SJSA1 (cell line): ENCODE measurements around the gene CTU2. TPM values are rescaled to one million over a fixed set of nuclear protein-coding genes. Genes with fewer than 3 reads are reported as not detected.
"Not testable (repeated sequence)": the region's sequence is repeated elsewhere in the genome, so short reads cannot be mapped to it uniquely, and the experiment has no call there.

Experiments used
- DNase-seq, 2 experiments: peaks; one replicate each; pipeline ENCODE4 v3.0.0-alpha.2; 2015 to 2020; ENCODE audit warnings: low spot score in 2 of 2, low read depth in 1 of 2
- H3K27ac ChIP-seq: fragments of 250-450 bp; sonication (Bioruptor Pico); 2 replicates; pipeline ENCODE4 v1.5.1; 2020; ENCODE audit warnings: mild to moderate bottlenecking, moderate library complexity
- H3K27me3 ChIP-seq: fragments of 250-450 bp; sonication (Bioruptor Pico); replicated peaks from 2 replicates; pipeline ENCODE4 v1.5.1; 2020; ENCODE audit warnings: mild to moderate bottlenecking, moderate library complexity
- H3K36me3 ChIP-seq: fragments of 250-450 bp; sonication (Bioruptor Pico); 2 replicates; pipeline ENCODE4 v1.5.1; 2020; ENCODE audit warnings: mild to moderate bottlenecking
- H3K4me1 ChIP-seq: fragments of 250-450 bp; sonication (Bioruptor Pico); replicated peaks from 2 replicates; pipeline ENCODE4 v1.6.1; 2021; ENCODE audit warnings: mild to moderate bottlenecking
- H3K4me3 ChIP-seq: fragments of 250-450 bp; sonication (Bioruptor Pico); 2 replicates; pipeline ENCODE4 v1.5.1; 2020; ENCODE audit warnings: mild to moderate bottlenecking
- H3K9me3 ChIP-seq: fragments of 250-450 bp; sonication (Bioruptor Pico); replicated peaks from 2 replicates; pipeline ENCODE4 v1.5.1; 2020; ENCODE audit warnings: mild to moderate bottlenecking
- total RNA-seq: library from RNA; depleted of rRNA; stranded (reverse); fragments of >200 nt; shearing (Covaris generic); gene quantifications from 2 replicates; pipeline ENCODE4 v1.2.3, GENCODE V29; 2014; rRNA removed

The CTU2 gene
- 17.9 and 20.4 TPM in 2 replicates for total RNA-seq

DNA sequence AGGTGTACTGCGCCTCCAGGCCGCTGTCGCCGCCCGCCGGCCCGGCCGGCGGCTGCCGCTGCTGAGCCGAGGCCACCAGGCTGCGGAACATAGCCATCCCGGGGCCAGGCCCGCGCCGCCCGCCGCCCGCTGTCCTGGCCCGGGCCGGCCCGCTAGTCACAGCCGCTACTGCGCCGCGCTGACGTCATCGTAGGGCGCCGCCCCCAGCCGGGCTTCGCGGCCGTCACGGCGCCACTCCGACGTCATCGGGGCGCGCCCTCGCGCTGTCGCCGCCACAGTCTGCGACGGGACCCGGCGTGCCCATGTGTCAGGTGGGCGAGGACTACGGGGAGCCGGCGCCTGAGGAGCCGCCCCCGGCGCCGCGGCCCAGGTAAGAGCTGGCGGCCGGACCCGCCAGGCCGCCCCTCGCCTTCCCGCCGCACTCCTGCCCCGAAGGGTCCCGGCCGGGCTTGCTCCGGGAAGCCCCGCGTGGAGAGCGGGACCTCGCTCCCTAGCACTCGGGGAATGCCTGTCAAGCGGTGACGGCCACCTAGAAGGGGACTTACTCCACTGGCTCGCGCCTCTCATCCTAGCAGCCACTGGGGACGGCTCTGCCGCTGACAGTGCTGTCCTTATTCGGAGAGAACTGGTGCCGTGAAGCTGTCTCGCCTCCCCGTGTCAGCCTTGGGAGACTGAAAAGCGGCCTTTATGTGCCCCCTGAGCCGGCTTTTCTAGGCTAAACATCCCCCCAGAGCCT, at the start of gene CTU2, which contains the start of gene RNF166:
TSS of gene CTU2 (plus strand) at position 275 of the 736 bp plus-strand sequence. CDS start at position 303, 28 bp downstream.
TSS of gene RNF166 (minus strand) at position 180 of the 736 bp plus-strand sequence. CDS start at position 97, 83 bp downstream.
- Histone ChIP-seq H3K27me3 (no peaks in the 10 kb centered on the region), H3K9me3 (no peaks in the 10 kb centered on the region), H3K4me1 (peaks cover 36% of the 10 kb centered on the region), H3K4me3 (peak within 1 kb of the TSS; percentile 84), H3K36me3 (peaks cover 38% of the 10 kb centered on the region), H3K27ac (no peak within 1 kb of the TSS)
- peak; percentile 82 to 89 for DNase-seq

DNA sequence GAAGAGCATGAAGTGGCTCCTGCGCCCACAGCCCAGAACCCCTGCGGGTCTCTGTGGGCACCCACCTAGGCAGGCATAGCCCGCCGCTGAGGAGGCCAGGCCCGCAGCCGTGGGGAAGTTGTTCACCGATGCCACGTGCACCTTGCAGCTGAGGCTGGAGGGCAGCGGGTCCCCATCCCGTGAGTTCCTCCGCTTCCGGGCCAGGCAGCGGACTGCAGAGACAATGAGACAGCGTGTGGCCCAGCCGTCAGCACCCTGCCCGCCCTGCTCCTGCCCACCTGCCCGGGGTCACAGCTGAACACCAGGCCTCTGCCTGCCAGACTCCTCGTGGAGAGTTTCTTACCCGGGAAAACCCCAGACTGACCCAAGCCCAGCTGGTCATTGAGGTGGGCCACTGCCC, 48.9 kb upstream of the CTU2 start:
- Histone ChIP-seq H3K9me3 (no peaks in the 10 kb centered on the region), H3K36me3 (peaks cover 14% of the 10 kb centered on the region), H3K4me3 (no peak overlapping the region), H3K4me1 (peaks cover 5% of the 10 kb centered on the region), H3K27me3 (no peaks in the 10 kb centered on the region), H3K27ac (no peak overlapping the region)
- no peak for DNase-seq

DNA sequence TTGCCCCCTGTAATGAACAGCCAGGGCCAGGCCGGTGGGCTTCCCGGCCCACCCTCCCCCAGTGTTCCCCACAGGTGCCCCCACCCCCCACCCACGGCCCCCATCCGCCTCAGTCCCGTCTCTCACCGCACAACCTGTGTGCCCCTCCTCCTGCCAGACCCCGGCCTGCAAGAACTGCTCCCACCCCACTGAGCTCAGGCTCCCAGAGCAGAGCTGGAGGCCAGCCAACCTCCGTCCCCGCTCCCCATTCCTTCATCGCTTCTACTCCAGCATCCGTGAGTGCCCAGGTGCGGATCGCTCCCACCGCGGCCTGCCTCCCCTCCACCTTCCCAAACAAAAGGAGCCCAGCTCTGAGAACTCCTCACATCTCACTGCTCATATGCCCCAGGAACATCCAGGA, 47.6 kb upstream of the CTU2 start:
- no peak overlapping the region for H3K4me3 ChIP-seq
- H3K36me3 ChIP-seq: peaks cover 14% of the 10 kb centered on the region
- no peaks in the 10 kb centered on the region for H3K27me3 ChIP-seq
- no peak overlapping the region for H3K27ac ChIP-seq
- peaks cover 6% of the 10 kb centered on the region for H3K4me1 ChIP-seq
- no peaks in the 10 kb centered on the region for H3K9me3 ChIP-seq
- DNase-seq: no peak

DNA sequence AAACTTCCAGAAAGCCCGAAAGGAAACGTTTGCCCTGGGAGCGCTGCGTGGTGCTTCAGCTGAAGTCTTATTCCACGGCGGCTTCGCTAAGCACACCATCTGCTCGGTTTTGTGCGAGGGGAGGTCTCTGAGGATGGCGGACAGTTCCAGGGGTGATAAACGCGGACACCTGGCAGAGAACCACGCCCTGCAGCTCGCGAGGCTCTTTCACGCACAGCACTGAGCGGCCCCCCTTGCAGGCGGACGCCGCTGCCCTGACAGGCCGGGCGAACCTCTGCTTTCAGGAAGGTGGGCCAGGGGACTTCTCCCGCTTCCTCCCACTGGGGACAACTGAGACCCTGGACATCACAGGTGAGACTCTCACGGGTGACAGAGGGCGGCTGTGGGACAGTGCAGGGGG, 47.1 kb upstream of the CTU2 start:
- Histone ChIP-seq H3K27me3 (no peaks in the 10 kb centered on the region), H3K36me3 (peaks cover 14% of the 10 kb centered on the region), H3K4me3 (no peak overlapping the region), H3K27ac (no peak overlapping the region), H3K9me3 (no peaks in the 10 kb centered on the region), H3K4me1 (peaks cover 10% of the 10 kb centered on the region)
- no peak for DNase-seq

DNA sequence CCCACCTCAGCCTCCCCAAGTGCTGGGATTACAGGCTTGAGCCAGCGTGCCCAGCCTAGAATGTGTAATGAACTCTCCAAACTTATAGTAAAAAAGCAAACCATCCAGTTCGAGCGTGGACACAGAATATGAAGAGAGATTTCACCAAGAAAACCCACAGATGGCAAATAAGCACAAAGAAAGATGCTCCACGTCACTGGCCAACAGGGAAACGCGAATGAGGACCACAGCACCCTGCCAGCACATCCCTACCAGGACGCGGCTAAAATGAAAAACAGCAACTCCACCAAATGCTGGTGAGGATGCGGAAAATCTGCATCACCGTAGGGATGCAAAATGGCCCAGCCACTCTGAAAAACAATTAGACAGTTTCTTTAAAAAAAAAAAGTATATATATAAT, 44.8 kb upstream of the CTU2 start:
- peaks cover 10% of the 10 kb centered on the region for H3K4me1 ChIP-seq
- H3K27me3 ChIP-seq: no peaks in the 10 kb centered on the region
- DNase-seq: no peak
- H3K36me3 ChIP-seq: no peaks in the 10 kb centered on the region; the same call in 1 of the 2 replicates
- H3K27ac ChIP-seq: no peak overlapping the region
- no peaks in the 10 kb centered on the region for H3K9me3 ChIP-seq
- no peak overlapping the region for H3K4me3 ChIP-seq

DNA sequence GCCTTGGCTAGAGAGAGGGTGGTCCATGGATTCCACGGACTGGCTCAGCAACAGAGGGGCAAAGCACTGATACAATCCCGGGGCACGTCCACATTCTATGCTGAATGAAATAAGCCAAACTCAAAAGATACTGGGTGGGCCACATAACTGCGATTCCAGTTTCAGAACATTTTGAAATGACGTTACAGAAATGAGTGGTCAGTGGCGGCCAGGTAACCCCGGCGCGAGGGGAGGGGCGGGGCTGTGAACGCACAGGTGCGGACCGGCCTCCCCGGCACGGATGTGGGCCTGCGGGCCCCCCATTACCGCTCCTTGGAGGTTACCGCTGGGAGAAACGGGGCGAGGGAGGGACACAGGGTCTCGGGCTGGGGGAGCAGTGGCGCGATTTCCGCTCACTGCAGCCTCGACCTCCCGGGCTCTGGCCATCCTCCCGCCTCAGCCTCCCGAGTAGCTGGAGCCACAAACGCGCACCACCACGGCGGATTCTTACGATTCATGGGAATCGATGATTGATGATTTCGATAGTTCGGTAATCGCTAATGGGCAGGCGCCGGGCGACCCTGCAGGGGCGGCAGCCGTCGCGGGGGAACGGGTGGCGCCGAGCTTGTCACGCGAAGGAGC, 44.0 kb upstream of the CTU2 start:
- Histone ChIP-seq H3K4me3 (peak overlapping the region; percentile 84), H3K4me1 (peaks cover 10% of the 10 kb centered on the region), H3K9me3 (no peaks in the 10 kb centered on the region), H3K27ac (peak overlapping the region; percentile 39), H3K27me3 (no peaks in the 10 kb centered on the region), H3K36me3 (no peaks in the 10 kb centered on the region; the same call in 1 of the 2 replicates)
- no peak for DNase-seq

DNA sequence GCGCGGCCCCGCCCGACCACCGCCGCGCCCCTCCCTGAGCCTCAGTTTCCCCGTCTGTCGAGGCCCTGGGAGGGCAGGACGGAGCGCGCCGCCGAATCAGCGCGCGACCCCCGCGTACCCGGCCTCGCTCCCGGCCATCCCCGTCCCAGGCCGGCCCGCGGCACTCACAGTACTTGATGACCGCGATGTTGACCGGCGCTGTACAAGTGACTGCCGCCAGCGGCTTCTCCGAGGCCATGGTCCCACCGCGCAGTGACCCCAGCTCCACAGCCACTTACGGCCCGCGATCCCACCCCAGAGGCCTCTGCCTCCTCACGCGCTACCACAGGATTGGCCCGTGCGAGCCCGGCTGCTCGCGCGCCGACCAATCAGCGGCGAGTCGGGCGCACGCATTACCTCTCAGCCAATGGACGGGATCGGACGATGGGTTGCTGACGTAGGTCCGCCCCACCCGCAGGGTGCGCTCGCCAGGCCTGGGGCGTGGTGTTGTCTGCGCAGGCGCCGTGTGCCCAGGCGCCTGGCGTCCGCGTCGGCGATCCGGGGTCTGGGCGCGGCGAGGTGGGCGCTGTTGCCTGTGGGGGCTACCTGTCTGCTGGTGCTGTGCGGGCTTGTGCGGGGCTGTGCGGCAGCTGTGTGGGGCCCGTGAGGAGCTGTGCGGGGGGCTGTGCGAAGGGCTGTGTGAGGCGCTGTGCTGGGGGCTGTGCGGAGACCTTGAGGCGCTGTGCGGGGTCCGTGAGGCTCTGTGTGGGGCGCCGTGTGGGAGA, 43.3 kb upstream of the CTU2 start, which contains the start of gene MVD:
TSS of gene MVD (minus strand) at position 249 of the 764 bp plus-strand sequence. CDS start at position 238, 11 bp downstream.
- peaks cover 10% of the 10 kb centered on the region for H3K4me1 ChIP-seq
- H3K27me3 ChIP-seq: no peaks in the 10 kb centered on the region
- peak; percentile 94 to 98 for DNase-seq
- H3K36me3 ChIP-seq: no peaks in the 10 kb centered on the region; the same call in 1 of the 2 replicates
- peak within 1 kb of the TSS; percentile 84 for H3K4me3 ChIP-seq
- no peaks in the 10 kb centered on the region for H3K9me3 ChIP-seq
- peak within 1 kb of the TSS; percentile 39 for H3K27ac ChIP-seq

DNA sequence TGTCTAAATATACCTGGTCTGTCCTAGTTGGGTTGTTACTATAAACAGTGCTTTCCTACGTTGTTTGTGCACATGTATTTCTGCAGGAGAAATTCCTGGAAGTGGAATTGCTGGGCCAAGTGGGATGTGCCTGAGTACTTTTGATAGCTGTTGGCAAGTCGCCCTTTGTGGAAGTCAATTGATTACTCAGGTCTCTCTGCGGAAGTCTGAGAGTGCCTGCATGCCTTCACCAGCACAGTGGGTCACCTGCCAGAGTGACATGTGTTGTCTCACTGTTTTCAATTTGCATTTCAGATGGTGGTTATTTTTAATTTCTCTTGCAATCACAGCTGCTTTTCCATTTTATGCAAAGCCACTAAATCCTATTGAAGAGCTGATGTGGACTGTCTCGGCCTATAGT, 41.2 kb upstream of the CTU2 start:
- no peak for DNase-seq
- no peak overlapping the region for H3K27ac ChIP-seq
- no peaks in the 10 kb centered on the region for H3K27me3 ChIP-seq
- no peak overlapping the region for H3K4me3 ChIP-seq
- no peaks in the 10 kb centered on the region; the same call in 1 of the 2 replicates for H3K36me3 ChIP-seq
- H3K9me3 ChIP-seq: no peaks in the 10 kb centered on the region
- peaks cover 10% of the 10 kb centered on the region for H3K4me1 ChIP-seq

DNA sequence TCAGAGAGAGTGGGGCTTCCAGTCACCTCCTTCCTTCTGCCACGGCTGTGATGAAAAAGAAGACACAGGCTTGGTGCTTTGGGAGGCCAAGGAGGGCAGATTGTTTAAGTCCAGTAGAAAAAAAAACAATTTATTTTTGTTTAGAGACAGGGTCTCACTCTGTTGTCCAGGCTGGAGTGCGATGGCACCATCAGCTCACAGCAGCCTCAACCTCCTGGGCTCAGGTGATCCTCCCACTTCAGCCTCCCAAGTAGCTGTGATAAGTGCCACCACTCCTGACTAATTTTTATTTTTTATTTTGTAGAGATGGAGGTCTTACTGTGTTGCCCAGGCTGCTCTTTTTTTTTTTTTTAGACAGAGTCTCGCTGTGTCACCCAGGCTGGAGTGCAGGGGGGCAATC, 40.7 kb upstream of the CTU2 start:
- H3K27ac ChIP-seq: no peak overlapping the region
- H3K4me1 ChIP-seq: peaks cover 10% of the 10 kb centered on the region
- no peaks in the 10 kb centered on the region; the same call in 1 of the 2 replicates for H3K36me3 ChIP-seq
- no peak for DNase-seq
- H3K9me3 ChIP-seq: no peaks in the 10 kb centered on the region
- no peaks in the 10 kb centered on the region for H3K27me3 ChIP-seq
- no peak overlapping the region for H3K4me3 ChIP-seq

DNA sequence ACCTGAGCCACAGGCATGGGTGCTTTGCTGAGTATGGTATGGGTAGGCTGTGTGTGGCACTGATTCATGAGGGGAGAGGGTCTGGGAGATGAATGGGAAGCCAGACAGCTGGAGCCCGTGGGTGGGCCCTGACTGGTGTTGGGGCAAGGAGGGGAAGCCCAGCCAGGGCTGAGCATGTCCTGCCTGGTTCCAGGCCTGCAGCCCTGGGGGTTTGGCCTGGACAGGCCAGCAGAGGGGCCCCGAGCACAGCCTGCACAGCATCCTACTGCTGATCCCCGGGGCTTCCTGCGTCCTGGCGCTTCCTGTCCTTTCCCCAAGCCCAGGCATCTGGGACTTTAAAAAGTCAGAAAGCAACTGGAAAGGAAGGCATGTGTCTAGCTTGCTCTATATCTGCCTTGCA, 38.8 kb upstream of the CTU2 start:
- Histone ChIP-seq H3K27me3 (no peaks in the 10 kb centered on the region), H3K4me3 (no peak overlapping the region), H3K9me3 (no peaks in the 10 kb centered on the region), H3K4me1 (peaks cover 4% of the 10 kb centered on the region; the same call in 1 of the 2 replicates), H3K36me3 (no peaks in the 10 kb centered on the region; the same call in 1 of the 2 replicates), H3K27ac (no peak overlapping the region)
- no peak for DNase-seq

DNA sequence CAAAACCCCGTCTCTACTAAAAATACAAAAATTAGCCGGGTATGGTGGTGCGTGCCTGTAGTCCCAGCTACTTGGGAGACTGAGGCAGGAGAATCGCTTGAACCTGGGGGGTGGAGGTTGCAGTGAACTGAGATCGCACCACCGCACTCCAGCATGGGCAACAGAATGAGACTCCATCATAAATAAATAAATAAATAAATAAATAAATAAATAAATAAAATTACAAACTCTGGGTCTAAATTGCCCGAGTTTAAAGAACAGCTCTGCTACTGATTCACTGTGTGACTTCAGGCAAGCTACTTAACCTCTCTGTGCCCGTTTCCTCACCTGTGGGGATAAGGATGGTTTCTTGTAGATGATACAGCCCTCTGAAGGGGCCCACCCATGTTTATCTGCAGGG, 36.8 kb upstream of the CTU2 start:
- not testable (repeated sequence) for H3K4me1 ChIP-seq, DNase-seq, H3K9me3 ChIP-seq, H3K27me3 ChIP-seq, H3K4me3 ChIP-seq, H3K36me3 ChIP-seq, H3K27ac ChIP-seq

DNA sequence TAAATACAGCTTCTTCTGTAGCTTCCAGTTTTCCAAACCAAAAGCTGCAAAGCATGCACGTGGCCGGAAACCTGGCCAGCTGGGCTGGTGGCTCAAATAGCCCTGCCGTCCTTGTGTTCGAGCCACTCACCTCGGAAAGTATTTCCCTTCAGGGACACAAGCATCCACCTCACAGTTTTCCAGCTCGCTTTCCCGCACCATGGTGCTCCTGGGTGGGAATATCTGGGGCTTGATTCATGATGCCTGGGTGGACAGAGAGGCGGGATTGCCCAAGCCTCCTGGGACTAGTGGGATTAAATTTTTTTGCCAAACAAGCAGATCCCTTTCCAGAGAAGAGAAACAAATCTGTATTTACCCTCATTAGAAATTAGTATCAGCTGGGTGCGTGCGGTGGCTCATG, 36.3 kb upstream of the CTU2 start:
- Histone ChIP-seq H3K36me3 (no peaks in the 10 kb centered on the region; the same call in 1 of the 2 replicates), H3K4me1 (no peaks in the 10 kb centered on the region), H3K27ac (no peak overlapping the region), H3K9me3 (no peaks in the 10 kb centered on the region), H3K27me3 (no peaks in the 10 kb centered on the region), H3K4me3 (no peak overlapping the region)
- DNase-seq: no peak

DNA sequence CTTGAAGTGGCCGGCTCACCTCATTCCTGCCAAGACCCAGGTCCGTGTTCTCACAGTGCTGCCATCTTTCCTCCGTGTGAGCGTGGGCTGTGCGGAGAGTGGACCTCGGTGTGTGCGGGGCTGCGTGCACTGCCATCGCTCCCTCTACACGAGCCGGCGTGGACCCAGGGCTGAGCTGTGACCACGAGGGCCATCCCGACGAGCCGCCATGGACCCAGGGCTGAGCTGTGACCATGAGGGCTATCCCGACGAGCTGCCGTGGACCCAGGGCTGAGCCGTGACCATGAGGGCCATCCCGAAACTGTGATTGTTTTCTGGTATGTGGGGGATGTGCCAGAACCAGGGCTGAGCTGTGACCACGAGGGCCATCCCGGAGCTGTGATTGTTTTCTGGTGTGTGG, 34.5 kb upstream of the CTU2 start:
- Histone ChIP-seq H3K4me3 (no peak overlapping the region), H3K4me1 (no peaks in the 10 kb centered on the region), H3K27ac (no peak overlapping the region), H3K27me3 (no peaks in the 10 kb centered on the region), H3K9me3 (no peaks in the 10 kb centered on the region), H3K36me3 (no peaks in the 10 kb centered on the region)
- DNase-seq: no peak
